GM21529 (cell line): ENCODE results near the gene OR2L5.

Experiments
- ATAC-seq: cut with Tn5 transposase; IDR thresholded peaks from one replicate; pipeline ENCODE4 v1.9.1; 2021; ENCODE audit not compliant: unreplicated experiment

The OR2L5 gene

GRCh38 chr1:248013229-248013710 is at the start of gene OR2L5:
Gene OR2L5, plus strand, starts transcription at chr1:248013660. Its CDS starts 8,288 bp downstream, at chr1:248021948.
- ATAC-seq, result no peak

- ATAC-seq, result no peak
Observed at GRCh38 chr1:247964933-247965332, 48.5 kb upstream of the OR2L5 start, which contains the start of gene OR2AK2. Gene OR2AK2, plus strand, starts transcription at chr1:247965233. Its CDS starts 144 bp downstream, at chr1:247965377.

- ATAC-seq, result peak; percentile 83
Observed at GRCh38 chr1:247966532-247967204, 46.8 kb upstream of the OR2L5 start.

GRCh38 chr1:247992986-247993385 is 20.5 kb upstream of the OR2L5 start:
- ATAC-seq, result no peak

- no peak for ATAC-seq
Observed at GRCh38 chr1:247998811-247999210, 14.6 kb upstream of the OR2L5 start.

- ATAC-seq, result no peak
Observed at GRCh38 chr1:248000169-248000568, 13.3 kb upstream of the OR2L5 start.

- no peak for ATAC-seq
Observed at GRCh38 chr1:248007778-248008177, 5.7 kb upstream of the OR2L5 start.

GRCh38 chr1:248009681-248010080 is 3.8 kb upstream of the OR2L5 start:
- no peak for ATAC-seq

GRCh38 chr1:248015803-248016202 is 2.3 kb downstream of the OR2L5 start:
- ATAC-seq, result no peak

GRCh38 chr1:248029770-248030169 is 16.3 kb downstream of the OR2L5 start, which contains the start of gene OR2L2:
Gene OR2L2, plus strand, starts transcription at chr1:248030070. Its CDS starts 8,198 bp downstream, at chr1:248038268.
- no peak for ATAC-seq

- ATAC-seq, result no peak
Observed at GRCh38 chr1:248045209-248045608, 31.7 kb downstream of the OR2L5 start.

- no peak for ATAC-seq
Observed at GRCh38 chr1:248046536-248046935, 33.1 kb downstream of the OR2L5 start, which contains the start of gene OR2L3. Gene OR2L3, plus strand, starts transcription at chr1:248046836. Its CDS starts 13,846 bp downstream, at chr1:248060682.

- no peak for ATAC-seq
Observed at GRCh38 chr1:248047008-248047407, 33.5 kb downstream of the OR2L5 start.

- no peak for ATAC-seq
Observed at GRCh38 chr1:248054671-248055070, 41.2 kb downstream of the OR2L5 start.

GRCh38 chr1:248055261-248055660 is 41.8 kb downstream of the OR2L5 start:
- no peak for ATAC-seq

GRCh38 chr1:248065071-248065470 is 51.6 kb downstream of the OR2L5 start:
- ATAC-seq, result no peak

GRCh38 chr1:248065604-248066003 is 52.1 kb downstream of the OR2L5 start:
- ATAC-seq, result no peak
